Spleen (tissue), 11 donors: ENCODE results near the gene FASN. TPM values are rescaled to one million over a fixed set of nuclear protein-coding genes. Genes with fewer than 3 reads are reported as not detected.

Source experiments
- DNase-seq: peaks from one replicate; pipeline ENCODE4 v3.0.0-alpha.2; 2020
- H3K27ac ChIP-seq, 8 donors: fragments of 200-600 bp; sonication (generic) in 7 of 8; 1 replicate in 4 of 8; 2 replicates in 4 of 8; pipeline versions ENCODE4 v1.5.0 to v1.8.0; 2016 to 2021; ENCODE audit warnings: inconsistent platforms in 4 of 8, mild to moderate bottlenecking in 4 of 8, moderate library complexity in 1 of 8
- H3K27me3 ChIP-seq, 7 donors: fragments of 200-600 bp; sonication (generic) in 6 of 7; replicated peaks in 1 of 7; 1 replicate in 4 of 7; 2 replicates in 3 of 7; pipeline versions ENCODE4 v1.5.0 to v1.8.0; 2016 to 2021; ENCODE audit warnings: inconsistent platforms in 3 of 7, mild to moderate bottlenecking in 1 of 7
- H3K36me3 ChIP-seq, 6 donors: fragments of 200-600 bp; sonication (generic) in 5 of 6; 1 replicate in 4 of 6; 2 replicates in 2 of 6; pipeline versions ENCODE4 v1.5.0 to v1.8.0; 2016 to 2021; ENCODE audit warnings: inconsistent platforms in 2 of 6
- H3K4me1 ChIP-seq, 6 donors: fragments of 200-600 bp; sonication (generic) in 5 of 6; 1 replicate in 3 of 6; 2 replicates in 3 of 6; pipeline versions ENCODE4 v1.5.0 to v1.8.0; 2016 to 2021; ENCODE audit warnings: inconsistent platforms in 3 of 6
- H3K4me3 ChIP-seq, 8 donors: fragments of 200-600 bp; sonication (generic) in 7 of 8; 1 replicate in 4 of 8; 2 replicates in 4 of 8; pipeline versions ENCODE4 v1.5.0 to v1.8.0; 2016 to 2021; ENCODE audit warnings: inconsistent platforms in 4 of 8, mild to moderate bottlenecking in 4 of 8, moderate library complexity in 2 of 8
- H3K9me3 ChIP-seq, 8 donors: fragments of 200-600 bp; sonication (generic) in 7 of 8; 1 replicate in 4 of 8; 2 replicates in 4 of 8; pipeline versions ENCODE4 v1.5.0 to v1.8.0; 2016 to 2021; ENCODE audit warnings: inconsistent platforms in 4 of 8
- POLR2A ChIP-seq, 3 donors: fragments of 450-650 bp; IDR thresholded peaks; one replicate each; pipeline ENCODE4 v1.5.1; 2017; ENCODE audit warnings: antibody characterized with exemption in 3 of 3, mild to moderate bottlenecking in 1 of 3
- POLR2AphosphoS5 ChIP-seq, 3 donors: sonication (generic); formaldehyde crosslinking; IDR thresholded peaks; one replicate each; pipeline ENCODE4 v1.5.1; 2017; ENCODE audit warnings: antibody characterized with exemption in 3 of 3
- WGBS, 5 donors: extraction: QIAGEN DNeasy Blood & Tissue Kit in 3 of 5; methylation state at CpG; one replicate each; pipeline versions ENCODE4 v1.1.5 to v1.1.7; 2013 to 2018; 5-methylcytosine and 5-hydroxymethylcytosine counted together
- intact Hi-C: fragments of 100-400 bp; cut with DNase I; formaldehyde crosslinking; loops from one replicate; pipeline ENCODE4 v1.15.0; 2023; ENCODE audit warnings: low total_unique reads
- polyA plus RNA-seq, 3 donors: library from polyadenylated mRNA; stranded (reverse); fragments of 200-250 nt; gene quantifications; one replicate each; pipeline ENCODE4 v1.2.1, GENCODE V29; 2013
- total RNA-seq, 7 donors: library from RNA; depleted of rRNA in 3 of 7; stranded (reverse); fragments of >200 nt in 3 of 7; fragmentation: NEBNext Ultra II Directional in 4 of 7; extraction: Animal tissue kit (Norgen Biotek cat#: 25700) in 4 of 7; gene quantifications; one replicate each; pipeline versions ENCODE4 v1.1.0 to v1.2.1, GENCODE V29; 2016 to 2021
- TF ChIP-seq, protein P1 (sequence below), 11 experiments: fragments of 200-600 bp in 7 of 11; fragments of 450-650 bp in 4 of 11; sonication (generic) in 4 of 11; IDR thresholded peaks in 8 of 11; conservative IDR thresholded peaks in 3 of 11; 1 replicate in 7 of 11; 2 replicates in 4 of 11; pipeline versions ENCODE4 v1.4.0 to v1.8.0; 2016 to 2021; ENCODE audit warnings: antibody characterized with exemption in 11 of 11, inconsistent platforms in 4 of 11, mild to moderate bottlenecking in 1 of 11
- donor health status: healthy with polysubstance abuse.
- donor health status: DM: no; HTN: no; CAD: no; lungs with moderate emphysema.
- donor health status: DM: no; HTN: no; CAD: no.
- donor health status: Bipolar disorder and iron deficiency.
- donor health status: healthy.
- donor health status: DM: no; HTN: no; CAD: no.
- donor health status: DM: yes; HTN: yes; CAD: no.

The FASN gene
- total and polyA plus RNA-seq, 10 donors: 9.3 to 45.2 (median 21.3) TPM

DNA sequence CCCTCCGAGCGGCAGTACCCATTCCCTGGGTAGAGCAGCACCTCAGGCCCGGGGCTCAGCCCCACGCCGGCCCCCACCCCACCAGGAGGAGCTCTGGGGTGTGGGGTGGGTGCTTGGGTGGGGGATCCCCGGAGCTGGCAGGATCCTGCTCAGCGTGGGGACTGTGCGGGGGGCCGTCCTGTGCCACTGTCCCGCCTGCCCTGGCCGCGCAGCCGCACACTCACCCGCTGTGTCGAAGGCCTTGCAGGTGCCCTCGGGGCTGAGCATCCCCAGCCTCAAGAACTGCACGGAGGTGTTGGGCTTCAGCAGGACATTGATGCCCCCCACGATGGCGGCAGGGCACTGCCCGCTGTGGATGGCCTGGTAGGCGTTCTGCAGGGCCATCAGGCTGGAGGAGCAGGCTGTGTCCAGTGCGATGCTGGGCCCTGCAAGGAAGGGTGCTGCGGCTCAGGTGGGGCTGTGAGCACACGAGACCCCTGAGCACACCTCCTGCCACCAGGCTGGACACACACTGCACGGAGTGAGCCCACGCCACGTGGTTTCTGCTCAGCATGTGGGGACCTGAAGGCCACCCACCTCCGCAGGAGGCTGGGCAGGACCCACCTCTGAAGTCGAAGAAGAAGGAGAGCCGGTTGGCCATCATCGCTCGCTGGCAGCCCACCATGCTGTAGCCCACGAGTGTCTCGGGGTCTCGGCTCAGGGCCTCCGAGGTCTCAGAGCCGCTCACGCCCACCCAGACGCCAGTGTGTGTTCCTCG, 4.9 kb downstream of the FASN start:
- Histone ChIP-seq H3K4me3 (no peak overlapping the region), H3K4me1 (peaks cover 9 to 26% (median 19%) of the 10 kb centered on the region in 6 donors), H3K9me3 (no peaks in the 10 kb centered on the region), H3K27ac (no peak overlapping the region), H3K27me3 (no peaks in the 10 kb centered on the region), H3K36me3 (peaks cover 0 to 80% (median 68%) of the 10 kb centered on the region in 6 donors)
- DNase-seq: peak; percentile 56
- 83 to 98% (median 97%) methylated on average over 7 to 40 of the region's 40 CpGs for WGBS, 5 donors
- TF ChIP-seq, protein P1, sequence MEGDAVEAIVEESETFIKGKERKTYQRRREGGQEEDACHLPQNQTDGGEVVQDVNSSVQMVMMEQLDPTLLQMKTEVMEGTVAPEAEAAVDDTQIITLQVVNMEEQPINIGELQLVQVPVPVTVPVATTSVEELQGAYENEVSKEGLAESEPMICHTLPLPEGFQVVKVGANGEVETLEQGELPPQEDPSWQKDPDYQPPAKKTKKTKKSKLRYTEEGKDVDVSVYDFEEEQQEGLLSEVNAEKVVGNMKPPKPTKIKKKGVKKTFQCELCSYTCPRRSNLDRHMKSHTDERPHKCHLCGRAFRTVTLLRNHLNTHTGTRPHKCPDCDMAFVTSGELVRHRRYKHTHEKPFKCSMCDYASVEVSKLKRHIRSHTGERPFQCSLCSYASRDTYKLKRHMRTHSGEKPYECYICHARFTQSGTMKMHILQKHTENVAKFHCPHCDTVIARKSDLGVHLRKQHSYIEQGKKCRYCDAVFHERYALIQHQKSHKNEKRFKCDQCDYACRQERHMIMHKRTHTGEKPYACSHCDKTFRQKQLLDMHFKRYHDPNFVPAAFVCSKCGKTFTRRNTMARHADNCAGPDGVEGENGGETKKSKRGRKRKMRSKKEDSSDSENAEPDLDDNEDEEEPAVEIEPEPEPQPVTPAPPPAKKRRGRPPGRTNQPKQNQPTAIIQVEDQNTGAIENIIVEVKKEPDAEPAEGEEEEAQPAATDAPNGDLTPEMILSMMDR (IDR thresholded peaks at IDR 0.05 in 8 of 11, conservative IDR thresholded peaks at IDR 0.05 in 3 of 11): no peak
- TF ChIP-seq POLR2A (IDR thresholded peaks at IDR 0.05): no peak
- TF ChIP-seq POLR2AphosphoS5 (IDR thresholded peaks at IDR 0.05): no peak
- intact Hi-C loops: no loop called here

DNA sequence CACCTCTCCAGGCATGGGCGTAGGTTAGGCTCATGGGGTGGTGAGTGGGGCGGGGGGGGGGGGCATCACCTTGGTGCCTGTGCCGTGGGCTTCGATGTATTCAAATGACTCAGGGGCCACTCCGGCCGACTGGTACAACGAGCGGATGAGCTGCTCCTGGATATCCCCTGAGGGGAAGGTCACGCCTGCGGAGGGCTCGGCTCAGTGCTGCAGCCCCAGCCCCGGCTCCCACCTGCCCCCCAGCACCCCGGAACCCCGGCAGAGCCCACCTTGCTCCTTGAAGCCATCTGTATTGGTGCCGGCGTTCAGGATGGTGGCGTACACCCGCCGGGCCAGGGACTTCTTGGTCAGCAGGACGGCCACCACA, 5.4 kb downstream of the FASN start:
- H3K4me3 ChIP-seq: no peak overlapping the region
- H3K36me3 ChIP-seq: peaks cover 0 to 86% (median 74%) of the 10 kb centered on the region in 6 donors
- DNase-seq: peak; percentile 67
- 96 to 100% (median 98%) methylated on average over 1 to 20 of the region's 20 CpGs for WGBS, 5 donors
- H3K27me3 ChIP-seq: no peaks in the 10 kb centered on the region
- H3K4me1 ChIP-seq: peaks cover 9 to 23% (median 18%) of the 10 kb centered on the region in 6 donors
- no peaks in the 10 kb centered on the region for H3K9me3 ChIP-seq
- no peak for TF ChIP-seq POLR2AphosphoS5 (IDR thresholded peaks at IDR 0.05)
- no peak for TF ChIP-seq POLR2A (IDR thresholded peaks at IDR 0.05)
- TF ChIP-seq, protein P1 (IDR thresholded peaks at IDR 0.05 in 8 of 11, conservative IDR thresholded peaks at IDR 0.05 in 3 of 11): no peak
- H3K27ac ChIP-seq: no peak overlapping the region
- intact Hi-C loops: no loop called here

DNA sequence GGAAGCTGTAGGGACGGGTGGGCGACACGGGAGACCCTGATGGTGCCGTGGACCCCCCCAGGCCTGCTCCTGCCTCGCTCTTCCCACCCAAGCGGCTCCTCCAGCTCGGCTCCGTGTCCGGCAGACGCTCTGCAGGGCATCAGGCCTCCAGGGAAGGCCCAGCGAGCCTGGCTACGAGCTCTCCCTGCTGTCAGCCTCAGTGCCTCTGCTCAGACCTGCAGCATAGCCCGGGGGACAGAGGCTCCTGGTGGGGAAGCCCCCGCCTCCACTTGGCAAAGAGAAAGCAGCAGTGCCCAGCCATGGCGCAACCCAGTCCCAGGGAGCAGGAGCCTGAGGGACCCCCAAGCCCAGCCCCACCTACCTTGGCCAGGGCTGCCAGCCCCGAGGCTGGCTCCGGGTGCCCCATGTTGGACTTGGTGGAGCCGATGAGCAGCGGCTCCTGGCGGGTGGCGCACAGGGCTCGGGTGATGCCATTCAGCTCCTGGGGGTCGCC, 5.9 kb downstream of the FASN start:
- WGBS, 5 donors: 91 to 96% (median 94%) methylated on average over 5 to 23 of the region's 23 CpGs

More for the DNA sequence above, 5.9 kb downstream of the FASN start:
- intact Hi-C loops: no loop called here
- Histone ChIP-seq H3K27ac (no peak overlapping the region), H3K27me3 (no peaks in the 10 kb centered on the region), H3K9me3 (no peaks in the 10 kb centered on the region), H3K4me1 (peaks cover 9 to 19% (median 14%) of the 10 kb centered on the region in 6 donors), H3K36me3 (peaks cover 0 to 91% (median 79%) of the 10 kb centered on the region in 6 donors), H3K4me3 (no peak overlapping the region)
- TF ChIP-seq, protein P1 (IDR thresholded peaks at IDR 0.05 in 8 of 11, conservative IDR thresholded peaks at IDR 0.05 in 3 of 11): no peak
- TF ChIP-seq POLR2AphosphoS5 (IDR thresholded peaks at IDR 0.05): no peak
- no peak for TF ChIP-seq POLR2A (IDR thresholded peaks at IDR 0.05)
- peak; percentile 72 for DNase-seq
